CD1c-positive myeloid dendritic cell (primary cell): ENCODE results near the gene DGKI.
"Not testable (repeated sequence)": the region's sequence is repeated elsewhere in the genome, so short reads cannot be mapped to it uniquely, and the experiment has no call there.

Experiments
- DNase-seq: peaks from one replicate; pipeline ENCODE4 v3.0.0-alpha.2; 2016; ENCODE audit errors: extremely low spot score

Gene DGKI

GRCh38 chr7:137741443-137741842 lies 105.3 kb downstream of the DGKI start:
- no peak for DNase-seq

DNA sequence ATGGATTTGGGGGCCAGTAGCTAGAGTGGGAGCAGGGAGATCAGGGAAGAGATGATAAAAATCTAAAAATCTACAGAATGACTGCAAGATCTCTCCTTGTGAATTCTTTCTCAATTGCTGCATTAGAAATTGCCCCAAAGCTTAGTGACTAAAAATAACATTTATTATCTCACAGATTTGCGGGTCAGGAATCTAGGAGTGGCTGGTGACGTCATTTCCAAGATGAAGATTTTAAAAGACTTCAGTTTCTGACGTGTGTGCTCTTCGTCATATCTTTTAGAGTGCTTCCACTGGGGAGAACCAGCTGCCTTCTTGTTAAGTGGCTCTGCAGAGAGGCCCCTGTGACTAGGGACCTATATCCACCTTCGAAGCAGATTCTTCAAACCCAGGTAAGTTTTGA lies 112.6 kb downstream of the DGKI start:
- DNase-seq, result no peak

DNA sequence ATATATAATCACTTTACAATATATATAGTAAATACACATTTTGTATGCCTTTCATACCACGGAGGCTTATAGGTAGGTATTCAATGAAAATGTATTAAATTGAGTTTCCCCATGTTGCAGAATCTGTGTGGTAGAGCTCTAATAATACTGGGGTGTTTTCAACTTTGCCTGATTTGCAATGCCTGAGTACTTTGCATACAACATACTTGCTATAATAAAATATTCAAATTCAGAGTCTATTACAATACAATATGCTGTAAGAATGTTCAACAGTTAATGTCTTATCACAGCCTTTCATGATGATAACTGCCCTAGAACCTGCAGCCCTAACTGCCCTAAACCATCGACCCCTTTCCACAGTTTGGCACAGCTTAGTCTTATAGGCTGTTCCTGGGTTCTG lies 114.6 kb downstream of the DGKI start:
- DNase-seq, result no peak

GRCh38 chr7:137731436-137731835 lies 115.3 kb downstream of the DGKI start:
- DNase-seq, result no peak

- no peak for DNase-seq
Observed at GRCh38 chr7:137728426-137728825, 118.3 kb downstream of the DGKI start.

DNA sequence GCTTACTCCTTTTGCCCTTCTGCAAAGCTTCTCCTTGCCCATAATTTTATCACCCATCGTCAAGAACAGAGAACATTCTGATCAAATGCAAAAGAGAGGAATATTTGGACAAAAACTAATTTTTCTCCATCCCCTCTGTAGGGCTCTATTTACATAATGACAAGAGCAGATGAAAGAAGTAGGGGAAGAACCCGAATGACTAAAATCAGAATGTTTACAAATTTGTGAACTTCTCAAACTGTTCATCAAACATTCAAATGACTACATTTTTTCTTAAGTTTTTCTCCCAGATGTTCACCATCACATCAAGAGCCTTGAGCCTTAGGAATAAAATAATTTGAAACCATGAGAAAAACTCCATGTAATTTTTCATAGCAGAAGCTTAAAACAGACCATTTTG lies 119.4 kb downstream of the DGKI start:
- DNase-seq, result no peak

GRCh38 chr7:137718355-137718754 lies 128.4 kb downstream of the DGKI start:
- no peak for DNase-seq

DNA sequence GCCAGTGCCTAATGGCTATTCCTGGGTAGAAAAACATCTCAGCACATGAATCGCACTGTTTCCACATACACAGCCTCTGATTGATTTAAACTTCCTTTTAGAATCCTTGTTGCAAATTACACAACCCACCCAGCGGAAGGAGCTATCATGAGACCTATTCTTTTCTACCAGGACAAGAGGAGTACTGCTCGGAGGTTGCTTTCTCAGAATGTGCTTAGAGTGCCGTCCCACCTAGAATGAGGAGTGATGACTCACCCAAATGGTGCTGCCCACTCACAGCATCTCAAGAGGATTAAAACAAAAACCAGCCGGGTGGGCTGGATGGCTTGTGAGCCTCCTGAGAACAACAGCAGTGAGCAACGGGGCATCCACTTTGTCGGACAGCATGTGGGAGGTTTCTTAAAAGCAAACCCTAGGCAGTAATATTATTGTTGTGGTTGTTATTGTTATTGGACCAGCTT lies 128.9 kb downstream of the DGKI start:
- peak; percentile 32 for DNase-seq

DNA sequence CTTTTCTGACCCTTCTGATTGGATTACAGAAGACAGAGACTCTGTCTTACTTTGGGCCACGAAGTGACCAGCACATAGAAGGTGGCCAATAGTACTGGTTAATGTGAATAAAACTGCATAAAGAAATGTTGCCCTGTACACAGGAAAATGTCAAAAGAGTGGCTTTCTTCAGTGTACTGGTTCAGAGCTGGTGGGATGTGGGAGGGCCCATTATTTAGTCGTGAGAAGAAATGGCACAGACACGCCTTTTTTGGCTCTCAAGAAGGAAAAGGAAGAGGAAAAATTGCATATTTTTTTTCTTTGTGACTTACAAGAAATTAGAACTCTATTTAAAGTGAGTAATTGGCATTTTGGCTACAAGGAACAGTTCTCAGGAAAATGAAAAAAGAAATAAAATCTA lies 129.7 kb downstream of the DGKI start:
- DNase-seq, result no peak

- DNase-seq, result no peak
Observed at GRCh38 chr7:137716061-137716460, 130.7 kb downstream of the DGKI start.

DNA sequence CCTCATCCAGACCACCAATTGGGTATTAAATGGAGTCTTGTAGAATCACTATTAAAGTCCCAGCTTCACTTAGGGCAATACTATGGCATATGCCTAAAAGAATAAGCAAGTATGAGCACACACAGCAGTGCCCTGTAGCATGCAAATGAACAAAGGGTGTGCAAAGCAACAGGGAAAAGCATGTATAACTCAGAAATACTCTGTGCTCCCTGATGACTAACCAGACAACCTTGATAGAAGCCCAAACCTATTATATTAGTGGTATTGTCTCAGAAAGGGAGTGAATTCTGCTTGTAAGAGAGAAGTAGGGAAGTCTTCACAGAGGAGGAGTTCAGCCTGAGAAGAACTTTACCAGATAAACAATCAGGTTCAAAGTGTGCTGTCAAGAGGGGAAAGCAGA lies 131.2 kb downstream of the DGKI start:
- DNase-seq, result no peak

GRCh38 chr7:137715121-137715520 lies 131.7 kb downstream of the DGKI start:
- DNase-seq, result no peak

- DNase-seq, result not testable (repeated sequence)
Observed at GRCh38 chr7:137706330-137706729, 140.4 kb downstream of the DGKI start.

DNA sequence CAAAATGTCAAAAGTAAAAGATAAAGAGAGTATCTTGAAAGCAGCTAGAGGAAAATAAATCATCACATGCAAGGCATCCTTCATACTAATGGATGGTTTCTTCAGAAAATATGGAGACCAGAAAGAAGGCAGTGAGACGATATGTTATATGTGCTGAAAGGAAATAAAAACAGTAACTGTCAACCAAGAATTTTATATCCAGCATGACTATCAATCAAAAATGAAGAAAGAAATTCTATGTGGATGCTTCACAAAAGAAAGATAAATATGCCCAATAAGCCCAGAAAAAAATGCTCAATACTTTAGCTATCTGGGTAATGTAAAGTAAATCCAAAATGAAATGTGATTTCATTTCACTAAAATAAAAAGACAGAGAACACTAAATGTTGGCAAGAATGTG lies 142.1 kb downstream of the DGKI start:
- DNase-seq, result no peak

- no peak for DNase-seq
Observed at GRCh38 chr7:137703291-137704010, 143.3 kb downstream of the DGKI start.

DNA sequence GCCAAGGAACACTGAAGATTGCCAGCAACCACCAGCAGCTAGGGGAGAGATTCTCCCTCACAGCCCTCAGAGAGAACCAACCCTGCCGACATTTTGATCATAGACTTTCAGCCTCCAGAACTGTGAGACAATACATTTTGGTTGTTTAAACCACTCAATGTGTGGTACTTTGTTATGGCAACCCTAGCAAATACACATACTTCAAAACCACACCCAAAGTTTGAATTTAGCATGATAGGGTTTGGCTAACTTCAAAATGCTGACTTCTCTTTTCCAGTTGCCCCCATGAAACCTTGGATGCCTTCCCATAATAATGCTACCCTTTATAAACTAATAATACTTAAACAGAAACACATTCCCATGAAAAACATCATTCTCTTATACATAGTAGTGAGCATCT lies 149.8 kb downstream of the DGKI start:
- no peak for DNase-seq

DNA sequence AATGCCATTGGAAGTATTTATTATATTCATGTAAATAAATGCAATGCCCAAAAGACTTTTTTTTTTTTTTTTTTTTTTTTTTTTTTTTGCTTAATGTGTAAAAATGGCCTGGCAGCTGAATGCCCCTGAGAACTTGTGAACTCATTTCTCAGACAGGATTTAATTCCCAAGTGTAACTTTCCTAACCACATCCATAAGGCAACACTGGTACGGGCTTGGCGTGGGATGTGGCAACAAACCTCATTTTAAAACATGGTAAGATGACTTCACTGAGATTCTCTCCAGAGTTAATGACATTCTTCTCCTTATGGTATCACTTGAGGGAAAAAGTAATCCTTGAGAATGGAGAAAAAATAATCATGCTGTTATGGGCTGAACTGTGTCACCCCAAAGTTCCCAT lies 150.4 kb downstream of the DGKI start:
- DNase-seq, result no peak

GRCh38 chr7:137695942-137696341 lies 150.8 kb downstream of the DGKI start:
- DNase-seq, result no peak

- DNase-seq, result no peak
Observed at GRCh38 chr7:137695494-137695893, 151.3 kb downstream of the DGKI start.

DNA sequence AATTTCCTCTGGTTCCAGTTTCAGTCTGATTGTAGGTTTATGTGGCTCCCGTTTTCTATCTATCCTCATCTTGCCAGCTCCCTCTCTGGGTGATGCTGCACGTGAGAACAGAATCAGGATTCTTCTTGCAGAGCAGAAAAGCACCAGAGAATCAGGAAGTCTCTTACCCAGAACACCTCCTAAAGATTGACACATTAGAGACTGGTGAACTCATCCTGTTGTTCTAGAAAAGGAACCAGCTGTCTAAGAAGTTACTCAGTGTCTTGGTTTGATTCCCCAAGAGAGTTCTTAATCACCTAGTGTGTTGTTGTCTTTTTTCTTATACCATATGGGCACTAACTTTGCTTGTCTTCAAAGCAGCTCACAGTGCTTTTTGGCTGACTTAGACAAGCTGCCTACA lies 152.4 kb downstream of the DGKI start:
- no peak for DNase-seq

GRCh38 chr7:137692399-137692798 lies 154.4 kb downstream of the DGKI start:
- no peak for DNase-seq

GRCh38 chr7:137691566-137691965 lies 155.2 kb downstream of the DGKI start:
- no peak for DNase-seq

GRCh38 chr7:137690635-137691034 lies 156.1 kb downstream of the DGKI start:
- no peak for DNase-seq

DNA sequence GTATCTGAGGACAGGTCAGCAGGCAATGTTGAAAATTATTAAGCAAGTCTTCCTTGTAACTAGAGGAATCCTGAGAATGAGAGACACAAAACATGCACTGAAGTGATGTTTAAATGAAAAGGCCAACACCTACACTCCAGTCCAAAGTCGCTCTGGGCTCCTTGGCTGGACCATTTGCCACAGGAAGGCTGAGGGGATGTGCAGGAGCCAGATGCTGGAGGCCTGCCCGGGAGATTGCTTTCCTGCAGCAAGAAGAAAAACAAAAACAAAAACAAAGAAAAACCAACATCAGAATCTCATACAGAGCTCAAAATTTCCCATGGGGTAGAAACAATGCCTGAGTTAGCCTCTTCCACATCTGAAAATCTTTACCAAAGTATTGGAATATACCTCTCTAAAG lies 157.0 kb downstream of the DGKI start:
- no peak for DNase-seq
